CD1c-positive myeloid dendritic cell (primary cell): ENCODE measurements around the gene SLC39A5.
"Not testable (repeated sequence)": the region's sequence is repeated elsewhere in the genome, so short reads cannot be mapped to it uniquely, and the experiment has no call there.

Source experiments
- DNase-seq: peaks from one replicate; pipeline ENCODE4 v3.0.0-alpha.2; 2016; ENCODE audit errors: extremely low spot score

SLC39A5 gene, protein sequence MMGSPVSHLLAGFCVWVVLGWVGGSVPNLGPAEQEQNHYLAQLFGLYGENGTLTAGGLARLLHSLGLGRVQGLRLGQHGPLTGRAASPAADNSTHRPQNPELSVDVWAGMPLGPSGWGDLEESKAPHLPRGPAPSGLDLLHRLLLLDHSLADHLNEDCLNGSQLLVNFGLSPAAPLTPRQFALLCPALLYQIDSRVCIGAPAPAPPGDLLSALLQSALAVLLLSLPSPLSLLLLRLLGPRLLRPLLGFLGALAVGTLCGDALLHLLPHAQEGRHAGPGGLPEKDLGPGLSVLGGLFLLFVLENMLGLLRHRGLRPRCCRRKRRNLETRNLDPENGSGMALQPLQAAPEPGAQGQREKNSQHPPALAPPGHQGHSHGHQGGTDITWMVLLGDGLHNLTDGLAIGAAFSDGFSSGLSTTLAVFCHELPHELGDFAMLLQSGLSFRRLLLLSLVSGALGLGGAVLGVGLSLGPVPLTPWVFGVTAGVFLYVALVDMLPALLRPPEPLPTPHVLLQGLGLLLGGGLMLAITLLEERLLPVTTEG

DNA sequence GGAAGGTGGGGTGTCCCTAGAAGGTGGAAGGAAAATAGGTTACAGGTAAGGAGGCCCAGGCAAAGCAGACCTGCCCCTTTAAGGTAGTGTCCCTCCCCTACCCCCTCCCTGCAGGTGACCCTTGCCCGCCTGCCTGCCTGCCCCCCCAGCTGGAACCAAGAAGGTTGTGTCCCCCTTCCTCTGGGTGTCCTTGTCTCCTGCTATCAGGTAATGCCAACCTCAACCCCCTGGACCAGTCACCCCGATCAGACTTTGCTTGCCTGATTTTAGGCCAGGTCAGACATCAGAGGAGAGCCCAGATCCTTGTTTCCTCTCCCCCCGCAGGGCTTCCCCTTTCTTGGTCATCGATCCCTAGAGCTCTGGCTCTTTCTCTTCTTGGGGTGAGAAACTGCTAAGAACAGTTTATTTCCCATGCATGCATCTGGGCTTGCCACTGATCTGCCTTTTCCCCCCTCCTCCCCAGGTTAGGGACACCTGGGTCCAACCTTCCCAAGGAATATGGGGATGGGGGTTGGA lies at the start of gene SLC39A5:
TSS of gene SLC39A5 (plus strand) at position 136 of the 516 bp plus-strand sequence. CDS start 1,224 bp downstream, outside the sequence.
- DNase-seq: no peak

DNA sequence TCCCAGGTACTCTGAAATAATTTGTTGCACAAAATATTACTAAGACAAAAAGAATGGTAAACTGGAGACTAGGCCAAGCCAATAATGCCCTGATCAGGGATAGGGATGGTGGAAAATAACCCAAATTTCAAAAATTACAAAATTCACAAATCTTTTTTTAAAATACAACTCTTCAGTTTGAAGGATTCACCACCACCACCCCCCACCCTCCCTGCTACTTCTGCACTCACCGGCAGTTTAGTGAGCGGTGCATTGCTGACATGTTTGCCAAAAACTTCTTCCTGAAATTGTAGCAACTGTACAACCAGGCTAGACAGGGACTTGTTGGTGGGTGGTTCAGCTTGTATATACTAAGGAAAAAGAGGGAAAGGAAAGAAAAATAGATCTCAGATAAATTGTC lies 42.9 kb upstream of the SLC39A5 start:
- DNase-seq: no peak

- no peak for DNase-seq
Observed at GRCh38 chr12:56188131-56188777, 41.6 kb upstream of the SLC39A5 start.

GRCh38 chr12:56188778-56189098 lies 41.1 kb upstream of the SLC39A5 start:
- no peak for DNase-seq

GRCh38 chr12:56189099-56189917 lies 40.5 kb upstream of the SLC39A5 start, which contains the start of gene SMARCC2:
TSS of gene SMARCC2 (minus strand) at chr12:56189483. CDS start at chr12:56189461, 22 bp downstream.
- DNase-seq: peak; percentile 94

DNA sequence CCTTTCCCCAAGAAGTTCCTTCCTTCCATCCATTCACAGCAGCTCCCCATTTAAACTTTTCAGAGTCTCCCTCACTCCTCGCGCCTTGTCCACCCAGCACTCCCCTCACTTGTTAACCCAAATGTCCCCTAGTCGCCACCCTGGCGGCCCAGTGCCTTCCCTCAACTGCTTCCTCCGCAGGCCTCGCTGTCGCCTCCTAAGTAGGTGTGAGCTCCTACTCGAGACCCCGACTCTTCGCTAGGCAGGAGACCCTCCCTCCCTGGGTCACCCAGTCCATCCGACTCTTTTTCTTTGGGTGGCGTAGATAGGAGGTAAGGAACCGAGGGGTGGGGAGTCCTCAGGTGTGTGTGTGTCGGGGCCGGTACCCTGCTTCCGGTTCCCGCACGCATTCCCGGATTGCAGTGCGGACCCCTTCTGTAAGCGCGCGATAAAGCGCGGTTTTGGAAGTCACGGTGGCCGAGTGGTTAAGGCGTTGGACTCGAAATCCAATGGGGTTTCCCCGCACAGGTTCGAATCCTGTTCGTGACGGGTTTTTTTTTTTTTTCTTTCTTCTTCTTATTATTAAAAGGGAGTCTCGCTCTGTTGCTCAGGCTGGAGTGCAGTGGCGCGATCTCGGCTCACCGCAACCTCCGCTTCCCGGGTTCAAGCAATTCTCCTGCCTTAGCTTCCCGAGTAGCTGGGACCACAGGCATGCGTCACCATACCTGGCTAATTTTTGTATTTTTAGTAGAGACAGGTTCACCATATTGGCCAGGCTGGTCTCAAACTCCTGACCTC lies 39.7 kb upstream of the SLC39A5 start:
- DNase-seq: peak; percentile 73

- DNase-seq: no peak
Observed at GRCh38 chr12:56190695-56191155, 39.1 kb upstream of the SLC39A5 start.

- DNase-seq: no peak
Observed at GRCh38 chr12:56192582-56192981, 37.3 kb upstream of the SLC39A5 start.

- DNase-seq: peak; percentile 93
Observed at GRCh38 chr12:56193025-56193578, 36.7 kb upstream of the SLC39A5 start.

DNA sequence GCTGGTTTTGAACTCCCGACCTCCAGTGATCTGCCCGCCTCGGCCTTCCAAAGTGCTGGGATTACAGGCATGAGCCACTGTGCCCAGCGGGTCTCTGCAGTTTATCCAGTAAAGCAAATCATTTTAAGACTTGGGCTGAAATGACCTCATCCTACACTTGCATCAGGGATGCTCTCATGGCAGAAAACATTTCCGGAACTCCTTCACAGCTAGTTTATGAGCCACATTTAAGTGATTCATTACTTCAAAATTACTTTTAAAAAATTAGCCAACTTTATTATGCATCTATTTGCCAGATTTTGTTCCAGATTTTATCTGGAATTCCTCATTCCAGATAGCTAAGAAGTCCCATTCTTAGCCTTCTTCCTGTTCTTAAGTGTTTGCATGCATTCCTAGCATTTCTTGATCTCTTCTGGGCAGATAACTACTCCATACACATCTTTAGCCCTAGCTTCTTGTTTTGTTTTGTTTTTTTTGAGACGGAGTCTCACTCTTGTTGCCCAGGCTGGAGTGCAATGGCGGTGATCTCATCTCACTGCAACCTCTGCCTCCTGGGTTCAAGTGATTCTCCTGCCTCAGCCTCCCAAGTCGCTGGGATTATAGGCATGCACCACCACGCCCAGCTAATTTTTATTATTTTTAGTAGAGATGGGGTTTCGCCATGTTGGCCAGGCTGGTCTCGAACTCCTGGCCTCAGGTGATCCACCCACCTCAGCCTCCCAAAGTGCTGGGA lies 32.9 kb upstream of the SLC39A5 start:
- not testable (repeated sequence) for DNase-seq

- no peak for DNase-seq
Observed at GRCh38 chr12:56197921-56198635, 31.8 kb upstream of the SLC39A5 start.

DNA sequence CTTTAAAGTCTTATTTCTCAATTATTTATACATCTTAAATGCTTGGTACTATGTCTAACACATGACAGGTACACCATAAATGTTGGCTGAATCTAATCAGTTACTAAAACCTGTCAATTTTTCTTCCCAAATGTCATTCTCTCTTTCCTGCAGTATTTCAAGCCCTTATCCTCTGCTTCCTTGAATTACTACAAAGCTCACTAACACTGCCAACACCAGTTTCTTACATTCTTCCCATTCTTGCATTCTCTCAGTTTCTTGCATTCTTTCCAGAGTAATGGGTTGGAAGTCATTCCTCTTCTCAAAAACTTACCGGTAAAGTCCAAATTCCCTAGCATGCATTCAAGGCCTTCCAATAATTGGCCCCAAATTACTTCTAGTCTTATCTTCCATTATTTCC lies 31.0 kb upstream of the SLC39A5 start:
- DNase-seq: no peak

GRCh38 chr12:56202366-56202765 lies 27.5 kb upstream of the SLC39A5 start:
- DNase-seq: no peak

DNA sequence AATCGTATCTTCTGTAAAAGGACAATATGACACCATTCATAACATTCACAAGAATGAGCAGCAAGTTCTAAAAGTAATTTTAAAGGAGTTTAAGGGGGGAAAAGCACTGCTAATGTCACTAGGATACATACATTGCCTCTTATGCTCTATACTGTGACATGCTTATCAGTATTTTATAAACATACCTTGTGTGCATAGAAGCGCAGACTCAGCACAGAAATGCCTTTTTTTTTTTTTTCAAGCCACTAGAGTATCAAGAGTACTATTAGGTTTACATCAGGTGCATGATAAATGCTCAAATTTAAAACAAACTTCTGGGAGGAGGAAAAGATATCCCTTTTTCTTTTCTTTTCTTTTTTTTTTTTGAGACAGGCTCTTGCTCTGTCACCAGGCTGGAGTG lies 27.0 kb upstream of the SLC39A5 start:
- DNase-seq: no peak

DNA sequence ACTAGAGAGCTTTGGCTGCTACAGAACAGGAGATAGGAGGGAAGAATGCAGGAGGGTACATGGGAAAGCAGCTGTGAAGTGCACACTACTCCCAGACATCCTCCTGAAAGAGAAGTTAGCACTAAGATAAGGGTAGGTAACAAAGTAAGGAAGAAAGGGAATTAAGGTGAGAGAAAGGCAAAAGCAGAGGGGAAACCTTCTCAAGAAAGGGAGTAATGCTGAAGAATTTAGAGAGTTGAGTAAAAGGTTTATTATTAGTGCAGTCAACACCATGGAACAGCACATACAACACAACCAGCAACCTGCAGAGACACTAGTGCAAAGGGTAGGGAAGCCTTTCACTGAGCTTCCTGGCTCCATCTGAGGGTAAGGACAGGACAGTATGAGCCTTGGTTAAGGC lies 25.6 kb upstream of the SLC39A5 start:
- DNase-seq: no peak

- no peak for DNase-seq
Observed at GRCh38 chr12:56205445-56205844, 24.4 kb upstream of the SLC39A5 start.

GRCh38 chr12:56206452-56207166 lies 23.2 kb upstream of the SLC39A5 start:
- DNase-seq: peak; percentile 53

DNA sequence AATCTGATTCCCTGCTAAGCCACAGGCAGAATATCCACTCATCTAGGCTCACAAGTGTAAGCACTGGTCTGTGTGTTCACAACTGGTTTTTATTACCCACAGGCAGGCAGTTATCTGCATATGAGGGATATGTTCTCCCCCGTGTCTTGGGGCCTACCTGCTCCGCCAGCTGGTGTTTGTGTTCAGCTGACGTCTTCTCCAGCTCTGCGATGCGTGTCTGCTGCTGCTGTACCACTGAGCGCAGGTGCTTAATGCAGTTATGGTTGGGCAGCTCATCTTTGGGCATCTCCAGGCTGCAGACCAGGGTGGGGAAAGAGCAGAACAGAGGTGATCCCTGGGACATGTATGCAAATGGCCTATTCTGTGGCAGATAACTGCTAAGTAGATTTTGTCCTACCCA lies 21.8 kb upstream of the SLC39A5 start:
- DNase-seq: no peak

DNA sequence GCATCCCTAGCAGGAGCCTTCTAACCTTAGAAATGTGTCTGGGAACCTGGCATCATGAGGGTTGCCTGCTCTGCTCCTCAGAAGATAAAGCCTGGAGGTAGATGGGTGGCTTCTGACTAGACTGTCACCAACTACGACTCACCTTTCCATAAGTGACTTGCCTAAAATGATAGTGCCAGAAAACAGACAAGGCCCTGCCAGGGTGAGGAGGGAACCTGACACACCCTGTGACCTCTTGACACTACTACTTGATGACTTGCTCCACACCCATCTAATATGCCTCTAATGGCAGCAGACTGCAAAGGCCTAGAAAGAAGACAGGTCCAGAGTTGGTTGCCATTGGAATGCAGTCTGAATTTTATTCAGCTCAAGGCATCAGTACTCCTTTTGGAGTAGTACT lies 17.5 kb upstream of the SLC39A5 start:
- no peak for DNase-seq
